Measurements from ENCODE around the gene SPATA24.

SPATA24 gene

DNA sequence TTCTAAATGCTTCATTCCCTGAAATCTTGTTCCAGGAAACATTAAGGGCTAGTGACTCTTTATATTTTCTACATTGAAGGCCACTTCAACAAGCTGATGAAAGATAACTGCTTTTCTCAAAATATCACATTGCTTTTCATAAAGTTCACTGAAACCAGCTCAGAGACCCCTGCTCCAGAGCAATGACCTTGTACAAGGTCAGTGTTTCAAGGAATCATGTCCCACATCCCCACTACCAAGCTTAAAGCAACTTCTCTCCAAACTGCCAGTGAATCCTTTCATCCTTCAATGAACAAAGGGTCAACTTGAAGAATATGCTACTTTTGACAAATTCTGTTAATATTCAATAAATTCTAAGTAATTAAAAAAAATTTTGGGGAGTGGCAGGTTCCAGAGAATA is 12.0 kb upstream of the SPATA24 start (continued):
- TF ChIP-seq, protein P1, sequence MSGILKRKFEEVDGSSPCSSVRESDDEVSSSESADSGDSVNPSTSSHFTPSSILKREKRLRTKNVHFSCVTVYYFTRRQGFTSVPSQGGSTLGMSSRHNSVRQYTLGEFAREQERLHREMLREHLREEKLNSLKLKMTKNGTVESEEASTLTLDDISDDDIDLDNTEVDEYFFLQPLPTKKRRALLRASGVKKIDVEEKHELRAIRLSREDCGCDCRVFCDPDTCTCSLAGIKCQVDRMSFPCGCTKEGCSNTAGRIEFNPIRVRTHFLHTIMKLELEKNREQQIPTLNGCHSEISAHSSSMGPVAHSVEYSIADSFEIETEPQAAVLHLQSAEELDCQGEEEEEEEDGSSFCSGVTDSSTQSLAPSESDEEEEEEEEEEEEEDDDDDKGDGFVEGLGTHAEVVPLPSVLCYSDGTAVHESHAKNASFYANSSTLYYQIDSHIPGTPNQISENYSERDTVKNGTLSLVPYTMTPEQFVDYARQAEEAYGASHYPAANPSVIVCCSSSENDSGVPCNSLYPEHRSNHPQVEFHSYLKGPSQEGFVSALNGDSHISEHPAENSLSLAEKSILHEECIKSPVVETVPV (CRISPR knock-in tag; IDR thresholded peaks at IDR 0.05): no peak

DNA sequence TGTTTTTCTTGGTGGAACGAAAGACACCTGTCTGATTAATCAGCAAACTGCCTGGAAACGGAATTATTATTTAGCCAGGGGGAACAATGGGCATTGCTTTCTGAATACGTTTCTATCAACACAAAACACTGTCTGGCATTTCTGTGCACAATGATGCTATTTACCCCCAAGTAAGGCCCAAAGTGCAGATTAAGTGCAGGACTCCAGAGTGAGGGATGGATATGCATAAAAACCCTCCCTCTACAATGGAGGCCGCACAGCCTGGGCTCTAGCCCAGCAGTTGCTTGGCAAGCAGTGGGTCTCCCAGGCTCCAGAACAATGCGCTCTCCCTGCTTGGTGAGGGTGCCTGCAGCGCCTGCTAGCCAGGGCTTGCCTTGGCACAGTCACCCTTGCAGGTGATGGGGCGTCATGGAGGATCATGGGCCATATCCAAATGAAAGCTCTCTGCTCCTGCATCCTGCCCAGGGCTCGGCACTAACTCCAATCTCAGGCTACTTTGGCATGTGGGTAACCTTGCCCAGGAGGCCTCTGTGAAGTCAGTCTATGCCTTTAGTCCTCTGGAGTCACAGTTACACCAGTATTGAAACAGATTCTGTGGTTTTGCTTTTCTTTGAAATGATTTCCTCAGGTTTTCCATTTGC is 11.5 kb upstream of the SPATA24 start:
- ATAC-seq: no peak
- TF ChIP-seq, protein P1 (CRISPR knock-in tag; IDR thresholded peaks at IDR 0.05): no peak
- TF ChIP-seq OSR1 (CRISPR knock-in tag; IDR thresholded peaks at IDR 0.05) (no peak), ZFP3 (CRISPR knock-in tag; IDR thresholded peaks at IDR 0.05) (no peak), BACH2 (CRISPR knock-in tag; IDR thresholded peaks at IDR 0.05; ENCODE audit: borderline replicate concordance) (no peak)

DNA sequence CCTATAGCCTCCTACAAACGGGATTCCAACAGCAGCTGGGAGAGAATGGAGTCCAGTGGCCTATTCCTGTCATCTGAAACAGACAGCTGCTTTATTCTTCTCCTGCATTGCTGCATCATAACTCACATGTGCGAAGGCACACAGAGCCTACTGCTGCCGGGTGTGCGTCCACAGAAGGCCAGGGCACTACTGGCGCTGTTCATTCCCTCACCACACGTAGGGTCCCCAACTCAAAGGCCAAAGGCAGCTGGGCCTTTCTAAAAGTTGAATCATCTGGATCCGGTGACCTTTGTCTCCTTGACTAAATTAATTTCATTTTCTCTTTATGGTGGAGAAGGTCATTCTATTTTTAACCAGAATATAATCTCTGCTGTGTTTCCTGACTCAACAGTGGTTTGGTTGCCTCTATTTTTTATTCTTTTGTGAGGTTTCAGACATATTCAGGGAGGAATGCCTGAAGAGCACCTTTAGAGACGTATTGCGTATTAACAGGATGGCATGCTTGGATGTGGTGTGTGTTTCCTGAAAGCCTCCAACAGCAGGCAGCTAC is 10.8 kb upstream of the SPATA24 start:
- TF ChIP-seq ZC3H10 (CRISPR knock-in tag; IDR thresholded peaks at IDR 0.05): no peak
- TF ChIP-seq ESRRG (CRISPR knock-in tag; IDR thresholded peaks at IDR 0.05): no peak
- TF ChIP-seq TOX (CRISPR knock-in tag; IDR thresholded peaks at IDR 0.05; ENCODE audit: borderline replicate concordance): no peak
- TF ChIP-seq ZFP3 (CRISPR knock-in tag; IDR thresholded peaks at IDR 0.05): no peak
- TF ChIP-seq, protein P2, sequence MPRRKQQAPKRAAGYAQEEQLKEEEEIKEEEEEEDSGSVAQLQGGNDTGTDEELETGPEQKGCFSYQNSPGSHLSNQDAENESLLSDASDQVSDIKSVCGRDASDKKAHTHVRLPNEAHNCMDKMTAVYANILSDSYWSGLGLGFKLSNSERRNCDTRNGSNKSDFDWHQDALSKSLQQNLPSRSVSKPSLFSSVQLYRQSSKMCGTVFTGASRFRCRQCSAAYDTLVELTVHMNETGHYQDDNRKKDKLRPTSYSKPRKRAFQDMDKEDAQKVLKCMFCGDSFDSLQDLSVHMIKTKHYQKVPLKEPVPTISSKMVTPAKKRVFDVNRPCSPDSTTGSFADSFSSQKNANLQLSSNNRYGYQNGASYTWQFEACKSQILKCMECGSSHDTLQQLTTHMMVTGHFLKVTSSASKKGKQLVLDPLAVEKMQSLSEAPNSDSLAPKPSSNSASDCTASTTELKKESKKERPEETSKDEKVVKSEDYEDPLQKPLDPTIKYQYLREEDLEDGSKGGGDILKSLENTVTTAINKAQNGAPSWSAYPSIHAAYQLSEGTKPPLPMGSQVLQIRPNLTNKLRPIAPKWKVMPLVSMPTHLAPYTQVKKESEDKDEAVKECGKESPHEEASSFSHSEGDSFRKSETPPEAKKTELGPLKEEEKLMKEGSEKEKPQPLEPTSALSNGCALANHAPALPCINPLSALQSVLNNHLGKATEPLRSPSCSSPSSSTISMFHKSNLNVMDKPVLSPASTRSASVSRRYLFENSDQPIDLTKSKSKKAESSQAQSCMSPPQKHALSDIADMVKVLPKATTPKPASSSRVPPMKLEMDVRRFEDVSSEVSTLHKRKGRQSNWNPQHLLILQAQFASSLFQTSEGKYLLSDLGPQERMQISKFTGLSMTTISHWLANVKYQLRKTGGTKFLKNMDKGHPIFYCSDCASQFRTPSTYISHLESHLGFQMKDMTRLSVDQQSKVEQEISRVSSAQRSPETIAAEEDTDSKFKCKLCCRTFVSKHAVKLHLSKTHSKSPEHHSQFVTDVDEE (CRISPR knock-in tag; IDR thresholded peaks at IDR 0.05): no peak
- no peak for TF ChIP-seq CSDC2 (CRISPR knock-in tag; IDR thresholded peaks at IDR 0.05)
- TF ChIP-seq, protein P1 (CRISPR knock-in tag; IDR thresholded peaks at IDR 0.05): no peak
- ATAC-seq: no peak

DNA sequence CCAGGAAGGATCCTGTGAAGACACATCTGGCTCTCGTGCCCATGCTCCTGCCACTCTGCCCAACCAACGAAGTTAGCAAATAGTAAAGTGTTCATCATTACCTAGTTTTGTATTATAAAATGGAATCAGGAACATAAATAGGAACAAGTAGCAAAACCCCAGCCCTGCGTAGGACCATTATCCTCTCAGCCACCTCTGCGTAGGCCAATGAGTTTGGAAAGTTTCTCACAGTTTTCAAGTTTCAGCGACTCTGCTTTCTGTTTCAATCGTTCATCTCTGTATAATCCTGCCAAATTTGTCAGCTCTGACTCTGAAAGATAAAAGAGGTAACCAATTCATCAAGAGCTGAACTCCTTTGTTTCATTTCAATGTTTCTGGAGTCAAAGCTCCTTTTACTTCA is 10.1 kb upstream of the SPATA24 start:
- ATAC-seq: no peak
- TF ChIP-seq CSDC2 (CRISPR knock-in tag; IDR thresholded peaks at IDR 0.05) (no peak), OSR1 (CRISPR knock-in tag; IDR thresholded peaks at IDR 0.05) (no peak), SNAI2 (CRISPR knock-in tag; IDR thresholded peaks at IDR 0.05) (no peak), BACH2 (CRISPR knock-in tag; IDR thresholded peaks at IDR 0.05; ENCODE audit: borderline replicate concordance) (no peak), PPARA (CRISPR knock-in tag; IDR thresholded peaks at IDR 0.05; ENCODE audit: borderline replicate concordance) (no peak), ZNF70 (CRISPR knock-in tag; IDR thresholded peaks at IDR 0.05) (no peak), CREB5 (CRISPR knock-in tag; IDR thresholded peaks at IDR 0.05; ENCODE audit: low read depth) (no peak), ESRRG (CRISPR knock-in tag; IDR thresholded peaks at IDR 0.05) (no peak), TOX (CRISPR knock-in tag; IDR thresholded peaks at IDR 0.05; ENCODE audit: borderline replicate concordance) (no peak), ZNF565 (CRISPR knock-in tag; conservative IDR thresholded peaks at IDR 0.05; ENCODE audit: low read depth) (no peak), ZNF8 (CRISPR knock-in tag; IDR thresholded peaks at IDR 0.05) (no peak)
- TF ChIP-seq, protein P2 (CRISPR knock-in tag; IDR thresholded peaks at IDR 0.05): no peak
- TF ChIP-seq, protein P3, sequence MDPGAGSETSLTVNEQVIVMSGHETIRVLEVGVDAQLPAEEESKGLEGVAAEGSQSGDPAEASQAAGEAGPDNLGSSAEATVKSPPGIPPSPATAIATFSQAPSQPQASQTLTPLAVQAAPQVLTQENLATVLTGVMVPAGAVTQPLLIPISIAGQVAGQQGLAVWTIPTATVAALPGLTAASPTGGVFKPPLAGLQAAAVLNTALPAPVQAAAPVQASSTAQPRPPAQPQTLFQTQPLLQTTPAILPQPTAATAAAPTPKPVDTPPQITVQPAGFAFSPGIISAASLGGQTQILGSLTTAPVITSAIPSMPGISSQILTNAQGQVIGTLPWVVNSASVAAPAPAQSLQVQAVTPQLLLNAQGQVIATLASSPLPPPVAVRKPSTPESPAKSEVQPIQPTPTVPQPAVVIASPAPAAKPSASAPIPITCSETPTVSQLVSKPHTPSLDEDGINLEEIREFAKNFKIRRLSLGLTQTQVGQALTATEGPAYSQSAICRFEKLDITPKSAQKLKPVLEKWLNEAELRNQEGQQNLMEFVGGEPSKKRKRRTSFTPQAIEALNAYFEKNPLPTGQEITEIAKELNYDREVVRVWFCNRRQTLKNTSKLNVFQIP (CRISPR knock-in tag; IDR thresholded peaks at IDR 0.05; ENCODE audit: borderline replicate concordance, low read depth): no peak

Measured in SK-N-SH treated with all-trans-retinoic acid at 6 μM for 48 hours (cell line).